Measurements from ENCODE around the gene ZNF23. TPM values are rescaled to one million over a fixed set of nuclear protein-coding genes. Genes with fewer than 3 reads are reported as not detected.

The ZNF23 gene
- total RNA-seq, 3 donors from 2014 or later = 6.6 to 9.5 (median 6.7) TPM

- Histone ChIP-seq H3K4me3 (no peak overlapping the region), H3K9me3 (no peaks in the 10 kb centered on the region), H3K4me1 (ENCODE audit: low read depth) (no peaks in the 10 kb centered on the region), H3K36me3 (ENCODE audit: low read depth) (no peaks in the 10 kb centered on the region)
- intact Hi-C loops (cut with DNase I, micrococcal nuclease) = no loop called here
- peak in 2 of 3 donors; percentile 41 for DNase-seq
- peak; percentile 54 for ATAC-seq
- TF ChIP-seq, protein P1, sequence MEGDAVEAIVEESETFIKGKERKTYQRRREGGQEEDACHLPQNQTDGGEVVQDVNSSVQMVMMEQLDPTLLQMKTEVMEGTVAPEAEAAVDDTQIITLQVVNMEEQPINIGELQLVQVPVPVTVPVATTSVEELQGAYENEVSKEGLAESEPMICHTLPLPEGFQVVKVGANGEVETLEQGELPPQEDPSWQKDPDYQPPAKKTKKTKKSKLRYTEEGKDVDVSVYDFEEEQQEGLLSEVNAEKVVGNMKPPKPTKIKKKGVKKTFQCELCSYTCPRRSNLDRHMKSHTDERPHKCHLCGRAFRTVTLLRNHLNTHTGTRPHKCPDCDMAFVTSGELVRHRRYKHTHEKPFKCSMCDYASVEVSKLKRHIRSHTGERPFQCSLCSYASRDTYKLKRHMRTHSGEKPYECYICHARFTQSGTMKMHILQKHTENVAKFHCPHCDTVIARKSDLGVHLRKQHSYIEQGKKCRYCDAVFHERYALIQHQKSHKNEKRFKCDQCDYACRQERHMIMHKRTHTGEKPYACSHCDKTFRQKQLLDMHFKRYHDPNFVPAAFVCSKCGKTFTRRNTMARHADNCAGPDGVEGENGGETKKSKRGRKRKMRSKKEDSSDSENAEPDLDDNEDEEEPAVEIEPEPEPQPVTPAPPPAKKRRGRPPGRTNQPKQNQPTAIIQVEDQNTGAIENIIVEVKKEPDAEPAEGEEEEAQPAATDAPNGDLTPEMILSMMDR (IDR thresholded peaks at IDR 0.05) = no peak
Measured at GRCh38 chr16:71467810-71468209, 5.8 kb upstream of the ZNF23 start.

- DNase-seq (no peak), ATAC-seq (no peak)
- TF ChIP-seq, protein P1 (IDR thresholded peaks at IDR 0.05) = no peak
- intact Hi-C loops (cut with DNase I, micrococcal nuclease) = no loop called here
- Histone ChIP-seq H3K4me1 (ENCODE audit: low read depth) (peaks cover 9% of the 10 kb centered on the region), H3K36me3 (ENCODE audit: low read depth) (no peaks in the 10 kb centered on the region), H3K9me3 (no peaks in the 10 kb centered on the region), H3K4me3 (no peak overlapping the region)
Measured at GRCh38 chr16:71464231-71464630, 2.2 kb upstream of the ZNF23 start.

GRCh38 chr16:71460941-71461340 lies 1.1 kb downstream of the ZNF23 start:
- intact Hi-C loops (cut with DNase I, micrococcal nuclease) = no loop called here
- Histone ChIP-seq H3K9me3 (no peaks in the 10 kb centered on the region), H3K36me3 (ENCODE audit: low read depth) (no peaks in the 10 kb centered on the region), H3K4me3 (no peak overlapping the region), H3K4me1 (ENCODE audit: low read depth) (peaks cover 9% of the 10 kb centered on the region)
- DNase-seq = no peak
- TF ChIP-seq, protein P1 (IDR thresholded peaks at IDR 0.05) = no peak
- ATAC-seq = no peak

GRCh38 chr16:71460236-71460635 lies 1.8 kb downstream of the ZNF23 start:
- DNase-seq = no peak
- no peaks in the 10 kb centered on the region for H3K36me3 ChIP-seq (ENCODE audit: low read depth)
- no peak overlapping the region for H3K4me3 ChIP-seq
- H3K9me3 ChIP-seq = no peaks in the 10 kb centered on the region
- intact Hi-C loops (cut with DNase I, micrococcal nuclease) = no loop called here
- no peak for ATAC-seq
- TF ChIP-seq, protein P1 (IDR thresholded peaks at IDR 0.05) = no peak
- peaks cover 9% of the 10 kb centered on the region for H3K4me1 ChIP-seq (ENCODE audit: low read depth)

DNA sequence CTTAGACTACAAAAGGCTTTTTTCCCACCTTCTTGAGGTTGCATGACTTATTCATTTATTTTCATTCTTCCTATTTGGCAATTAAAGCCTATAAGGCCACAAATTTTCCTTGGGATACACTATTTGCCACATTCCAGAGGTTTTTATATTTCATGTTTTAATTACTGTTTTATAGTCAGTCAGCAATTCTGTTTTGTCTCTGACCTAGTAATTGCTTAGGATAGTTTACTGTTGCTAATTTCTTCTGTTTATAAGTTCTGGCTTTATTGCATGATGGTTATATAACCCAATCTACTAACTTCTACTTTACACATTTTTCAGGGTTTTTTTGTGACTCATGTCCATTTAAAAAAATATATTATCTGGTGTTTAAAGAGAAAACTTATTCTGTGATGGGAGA lies 2.5 kb downstream of the ZNF23 start:
- Histone ChIP-seq H3K4me1 (ENCODE audit: low read depth) (peaks cover 9% of the 10 kb centered on the region), H3K9me3 (no peaks in the 10 kb centered on the region), H3K4me3 (no peak overlapping the region), H3K36me3 (ENCODE audit: low read depth) (no peaks in the 10 kb centered on the region)
- TF ChIP-seq, protein P1 (IDR thresholded peaks at IDR 0.05) = no peak
- ATAC-seq = no peak
- DNase-seq = no peak
- intact Hi-C loops (cut with DNase I, micrococcal nuclease) = no loop called here

DNA sequence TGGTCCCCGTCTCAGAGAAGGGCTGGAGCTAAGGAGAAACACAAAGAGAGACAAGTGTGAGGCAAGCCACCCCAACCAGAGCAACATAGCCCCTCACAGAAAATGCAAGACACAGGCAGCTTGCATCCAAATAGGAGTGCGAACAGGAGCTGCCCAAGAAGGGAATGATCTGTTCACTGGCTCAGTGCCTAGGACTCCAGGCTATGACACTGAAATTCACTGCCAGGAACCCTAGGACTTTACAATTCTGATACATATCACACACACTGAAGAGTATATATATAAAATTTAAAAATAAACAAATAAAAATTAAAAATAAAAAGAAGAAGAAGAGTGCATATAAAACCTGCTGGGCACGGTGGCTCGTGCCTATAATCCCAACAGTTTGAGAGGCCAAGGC lies 5.2 kb downstream of the ZNF23 start:
- H3K36me3 ChIP-seq (ENCODE audit: low read depth) = peaks cover 4% of the 10 kb centered on the region

More for the DNA sequence above, 5.2 kb downstream of the ZNF23 start:
- intact Hi-C loops (cut with DNase I, micrococcal nuclease) = no loop called here
- TF ChIP-seq, protein P1 (IDR thresholded peaks at IDR 0.05) = no peak
- DNase-seq = no peak
- no peak for ATAC-seq
- Histone ChIP-seq H3K9me3 (peaks cover 20% of the 10 kb centered on the region), H3K4me3 (no peak overlapping the region), H3K4me1 (ENCODE audit: low read depth) (peaks cover 9% of the 10 kb centered on the region)
